Activated naive CD4-positive, alpha-beta T cell treated with anti-CD3 and anti-CD28 coated beads, Interleukin-2, amount 50 U/mL, for 16 hours (primary cell): ENCODE results near the gene ZDHHC12.
"Not testable (repeated sequence)": the region's sequence is repeated elsewhere in the genome, so short reads cannot be mapped to it uniquely, and the experiment has no call there.

Experiments
- DNase-seq: peaks from one replicate; pipeline ENCODE4 v3.0.0-alpha.2; 2020

The ZDHHC12 gene

GRCh38 chr9:128706671-128707381 lies 17.1 kb downstream of the ZDHHC12 start:
- no peak for DNase-seq

DNA sequence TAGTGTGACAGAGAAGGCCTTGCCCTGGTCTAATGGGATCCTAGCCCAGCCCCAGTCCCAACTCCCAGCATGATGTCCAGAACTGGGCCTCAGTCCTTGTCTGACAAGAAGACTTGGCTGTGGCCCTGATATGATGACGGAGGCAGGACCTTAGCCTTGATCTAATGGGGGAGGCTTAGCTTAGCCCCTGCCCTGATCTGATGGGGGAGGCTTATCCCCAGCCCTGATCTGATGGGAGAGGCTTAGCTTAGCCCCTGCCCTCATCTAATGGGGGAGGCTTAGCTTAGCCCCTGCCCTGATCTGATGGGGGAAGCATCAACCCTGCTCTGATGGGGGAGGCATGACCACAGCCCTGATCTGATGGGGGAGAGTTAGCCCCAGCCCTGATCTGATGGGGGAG lies 17.9 kb downstream of the ZDHHC12 start:
- DNase-seq = peak; percentile 1

- DNase-seq = peak; percentile 9
Observed at GRCh38 chr9:128705051-128705965, 18.6 kb downstream of the ZDHHC12 start.

DNA sequence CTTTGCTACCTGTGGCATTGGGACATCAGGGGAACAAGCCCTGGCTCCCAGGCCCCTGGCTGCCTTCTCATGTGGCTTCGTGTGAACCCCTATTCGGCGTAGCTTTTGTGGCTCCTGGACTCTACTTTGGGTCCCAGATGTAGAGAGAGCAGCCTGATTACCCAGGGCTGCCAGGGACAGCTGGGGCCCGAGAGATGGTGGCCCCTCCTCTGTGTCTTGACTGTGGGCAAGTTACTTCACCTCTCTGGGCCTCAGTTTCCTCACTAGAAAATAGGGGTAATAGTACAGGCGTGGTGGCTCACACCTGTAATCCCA lies 19.6 kb downstream of the ZDHHC12 start:
- DNase-seq = no peak

DNA sequence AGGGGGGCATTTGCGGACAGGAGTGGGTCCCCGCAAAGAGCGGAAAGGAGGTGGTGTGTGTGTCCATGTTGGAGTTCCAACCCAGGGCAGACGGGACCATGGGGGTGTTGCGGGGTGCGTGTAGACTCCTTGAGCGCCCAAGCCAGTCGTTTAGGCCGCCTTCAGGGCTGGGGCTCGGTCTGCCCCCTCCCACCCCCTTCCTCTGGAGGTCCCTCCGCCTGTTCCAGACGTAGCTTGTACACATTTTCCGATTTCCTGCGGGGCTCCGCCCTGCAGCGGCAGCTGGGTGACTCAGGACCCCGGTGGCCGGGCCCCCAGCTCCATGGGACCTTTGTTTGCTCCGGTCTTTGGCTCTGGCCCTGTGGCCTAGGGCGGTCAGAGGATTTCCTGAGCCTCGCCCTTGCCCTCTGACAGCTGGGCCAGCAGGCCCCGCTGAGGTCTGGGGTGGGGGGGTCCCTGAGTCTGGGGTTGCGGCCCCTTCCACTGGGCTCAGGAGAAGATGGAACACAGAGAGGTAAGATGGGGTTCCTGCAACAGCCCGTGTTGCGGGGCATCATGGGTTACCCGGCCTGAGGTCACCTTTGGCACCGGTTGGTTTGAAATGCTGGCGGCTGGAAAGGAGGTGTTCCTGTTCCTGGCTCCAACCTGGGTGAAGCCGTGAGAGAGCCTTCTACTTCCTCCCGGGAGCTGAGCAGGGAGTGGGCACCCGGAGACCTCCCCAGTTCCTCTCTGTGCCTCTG lies 20.1 kb downstream of the ZDHHC12 start:
- peak; percentile 10 for DNase-seq

GRCh38 chr9:128702949-128703615 lies 20.8 kb downstream of the ZDHHC12 start:
- DNase-seq = peak; percentile 38

DNA sequence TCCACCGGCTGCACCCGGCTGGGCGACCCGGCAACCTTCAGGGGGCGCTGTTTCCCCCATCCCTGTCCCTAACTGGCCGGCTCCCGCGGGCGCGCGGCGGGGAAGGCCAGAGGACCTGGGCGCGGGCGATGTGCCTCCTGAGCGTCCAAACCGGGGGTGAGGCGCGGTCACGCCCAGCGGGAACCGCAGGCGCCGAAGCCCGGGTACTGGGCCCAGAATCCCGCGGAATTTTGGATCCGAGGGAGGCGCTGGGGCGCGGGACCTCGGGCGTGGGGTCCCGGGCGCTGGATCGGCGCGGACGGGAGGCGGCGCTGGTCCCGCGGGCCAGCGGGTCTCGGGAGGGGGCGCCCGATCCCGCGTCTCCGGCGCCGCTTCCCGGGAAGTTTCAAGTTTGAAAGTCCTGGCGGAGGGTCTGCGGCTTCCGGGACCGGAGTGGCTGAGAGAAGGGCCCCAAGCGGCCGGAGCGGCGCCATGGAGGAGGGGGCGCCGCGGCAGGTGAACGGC lies 21.4 kb downstream of the ZDHHC12 start, which contains the start of gene PKN3:
Gene PKN3 (plus strand): TSS at position 59 of the 504 bp plus-strand sequence. CDS start 413 bp downstream, at position 472.
- DNase-seq = peak; percentile 85

DNA sequence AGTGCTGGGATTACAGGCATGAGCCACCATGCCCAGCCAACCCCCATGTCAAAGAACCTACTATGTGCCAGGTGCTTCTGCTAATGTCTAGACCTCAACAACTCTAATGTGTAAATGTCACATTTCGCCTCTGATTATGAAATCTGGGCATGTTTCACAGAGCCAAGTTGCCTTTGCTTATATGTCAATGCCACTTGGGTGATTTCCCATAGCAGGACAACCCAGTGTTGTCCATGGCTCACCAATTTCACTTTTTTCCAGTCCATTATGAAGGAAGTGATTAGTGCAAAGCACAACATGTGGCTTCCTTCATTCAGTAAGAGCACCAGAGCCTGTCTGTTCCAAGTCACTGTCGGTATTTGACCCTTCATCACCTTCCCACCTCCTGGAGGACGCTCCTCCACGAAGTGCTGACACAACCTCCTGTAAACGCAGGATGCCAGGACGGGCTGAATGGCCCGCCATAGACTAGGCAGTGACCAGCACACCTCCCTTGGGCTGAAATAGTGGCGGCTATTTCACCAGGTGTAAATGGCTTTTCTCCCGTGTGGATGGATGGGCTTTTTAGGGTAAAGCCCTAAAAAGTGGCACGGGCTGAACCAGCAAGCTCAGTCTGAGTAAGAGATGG lies 22.6 kb downstream of the ZDHHC12 start:
- DNase-seq = no peak

GRCh38 chr9:128699096-128699795 lies 24.7 kb downstream of the ZDHHC12 start:
- DNase-seq = not testable (repeated sequence)

- no peak for DNase-seq
Observed at GRCh38 chr9:128696923-128697707, 26.8 kb downstream of the ZDHHC12 start.

GRCh38 chr9:128694344-128694743 lies 29.6 kb downstream of the ZDHHC12 start:
- no peak for DNase-seq

DNA sequence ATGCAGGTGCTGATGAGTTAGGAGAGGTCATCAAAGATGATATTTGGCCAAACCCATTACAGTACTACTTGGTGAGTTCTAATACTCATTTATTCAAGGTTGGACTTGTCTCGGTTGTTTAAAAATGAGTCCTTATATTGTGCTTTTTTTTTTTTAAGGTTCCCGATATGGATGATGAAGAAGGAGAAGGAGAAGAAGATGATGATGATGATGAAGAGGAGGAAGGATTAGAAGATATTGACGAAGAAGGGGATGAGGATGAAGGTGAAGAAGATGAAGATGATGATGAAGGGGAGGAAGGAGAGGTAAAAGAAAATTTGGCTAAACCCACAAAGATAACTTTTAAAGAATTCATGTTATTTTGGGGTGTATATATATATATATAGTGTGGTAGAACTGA lies 30.2 kb downstream of the ZDHHC12 start:
- DNase-seq = not testable (repeated sequence)

GRCh38 chr9:128690684-128691034 lies 33.3 kb downstream of the ZDHHC12 start:
- DNase-seq = no peak

GRCh38 chr9:128689820-128690683 lies 33.9 kb downstream of the ZDHHC12 start:
- peak; percentile 65 for DNase-seq

GRCh38 chr9:128689293-128689774 lies 34.6 kb downstream of the ZDHHC12 start:
- no peak for DNase-seq

DNA sequence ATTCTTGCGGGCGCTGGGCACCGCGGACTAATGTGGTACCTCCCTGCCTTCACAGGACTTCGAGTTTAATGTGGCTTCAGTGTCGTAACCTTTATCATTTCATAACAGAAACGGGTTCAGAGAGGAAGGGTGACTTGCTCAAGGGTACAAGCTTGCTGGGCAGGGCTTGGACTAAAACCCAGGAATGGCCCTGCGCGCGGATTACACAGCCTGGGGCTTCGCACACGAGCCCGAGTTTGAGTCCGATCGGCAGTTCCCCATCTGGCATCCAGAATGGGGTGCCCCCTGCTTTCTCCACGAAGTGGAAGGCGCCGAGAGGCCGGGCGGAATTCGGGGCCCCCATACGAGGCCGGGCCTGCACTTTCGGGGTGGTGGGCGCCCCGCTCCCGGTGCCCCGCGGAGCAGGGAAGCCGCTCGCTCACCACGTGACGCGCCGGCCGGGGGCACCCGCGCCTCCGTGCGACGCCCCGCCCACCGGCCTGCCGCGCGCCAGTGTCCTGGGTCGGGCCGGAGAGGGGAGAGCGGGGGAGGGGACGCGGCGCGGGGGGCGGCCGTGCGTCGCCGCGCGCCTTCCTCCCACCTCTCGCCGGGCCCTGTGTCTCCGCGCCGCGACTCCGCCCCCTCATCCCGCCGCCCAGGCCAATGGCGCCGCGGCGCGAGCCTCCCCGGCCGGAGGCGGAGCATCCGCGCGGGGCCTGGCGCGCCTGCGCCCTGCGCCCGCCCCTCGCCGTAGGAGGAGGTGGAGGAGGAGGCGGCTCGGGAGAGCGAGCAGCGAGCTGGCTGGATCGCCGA lies 35.2 kb downstream of the ZDHHC12 start, which contains the start of gene SET:
Gene SET (plus strand): TSS at position 722 of the 792 bp plus-strand sequence. CDS start 361 bp downstream, outside the sequence.
- DNase-seq = peak; percentile 94

DNA sequence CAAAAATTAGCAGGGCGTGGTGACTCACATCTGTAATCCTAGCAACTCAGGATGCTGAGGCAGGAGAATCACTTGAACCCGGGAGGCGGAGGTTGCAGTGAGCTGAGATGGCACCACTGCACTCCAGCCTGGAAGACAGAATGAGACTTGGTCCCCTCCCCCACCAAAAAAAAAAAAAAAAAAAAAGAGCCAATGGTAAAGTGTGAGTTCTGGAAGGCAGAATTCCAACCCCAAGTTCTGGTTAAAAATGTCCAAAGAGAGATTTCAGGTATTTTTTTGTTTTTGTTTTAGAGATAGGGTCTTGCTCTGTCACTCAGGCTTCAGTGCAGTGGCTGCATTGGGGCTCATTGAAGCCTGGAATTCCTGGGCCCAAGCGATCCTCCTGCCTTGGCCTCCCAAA lies 36.5 kb downstream of the ZDHHC12 start:
- no peak for DNase-seq
